Stimulated activated CD4-positive, alpha-beta T cell treated with anti-CD3 and anti-CD28 coated beads, Interleukin-1b, Interleukin-23, amount 100 ng/mL, for 1 hour (primary cell): Measurements from ENCODE around the gene SLC4A11.
"Not testable (repeated sequence)": the region's sequence is repeated elsewhere in the genome, so short reads cannot be mapped to it uniquely, and the experiment has no call there.

Experiments
- DNase-seq, 2 donors: peaks; one replicate each; pipeline ENCODE4 v3.0.0-alpha.2; 2020; ENCODE audit warnings: low read depth in 2 of 2

SLC4A11 gene

GRCh38 chr20:3203315-3204123 is 35.5 kb downstream of the SLC4A11 start:
- no peak for DNase-seq

GRCh38 chr20:3202965-3203314 is 36.0 kb downstream of the SLC4A11 start:
- DNase-seq, result no peak

GRCh38 chr20:3199976-3200755 is 38.8 kb downstream of the SLC4A11 start:
- DNase-seq, result no peak

- no peak for DNase-seq
Observed at GRCh38 chr20:3199206-3199605, 39.8 kb downstream of the SLC4A11 start.

- DNase-seq, result no peak
Observed at GRCh38 chr20:3195590-3196237, 43.3 kb downstream of the SLC4A11 start.

GRCh38 chr20:3194617-3195280 is 44.2 kb downstream of the SLC4A11 start:
- DNase-seq, result no peak

- DNase-seq, result no peak
Observed at GRCh38 chr20:3193806-3194616, 45.0 kb downstream of the SLC4A11 start.

GRCh38 chr20:3192226-3193015 is 46.6 kb downstream of the SLC4A11 start:
- DNase-seq, result no peak

- DNase-seq, result no peak
Observed at GRCh38 chr20:3190681-3191111, 48.3 kb downstream of the SLC4A11 start.

GRCh38 chr20:3189561-3190131 is 49.3 kb downstream of the SLC4A11 start:
- DNase-seq, result no peak

- DNase-seq, result no peak
Observed at GRCh38 chr20:3188823-3189413, 50.1 kb downstream of the SLC4A11 start.

- not testable (repeated sequence) for DNase-seq
Observed at GRCh38 chr20:3187861-3188260, 51.1 kb downstream of the SLC4A11 start.

GRCh38 chr20:3183896-3184612 is 54.9 kb downstream of the SLC4A11 start:
- no peak for DNase-seq

GRCh38 chr20:3182429-3182828 is 56.6 kb downstream of the SLC4A11 start:
- DNase-seq, result not testable (repeated sequence)

GRCh38 chr20:3181270-3181669 is 57.7 kb downstream of the SLC4A11 start:
- no peak for DNase-seq

GRCh38 chr20:3180319-3180718 is 58.7 kb downstream of the SLC4A11 start:
- DNase-seq, result no peak

- no peak for DNase-seq
Observed at GRCh38 chr20:3177746-3178485, 61.1 kb downstream of the SLC4A11 start.
